ENCODE data around the gene ARHGAP20.
"Not testable (repeated sequence)": the region's sequence is repeated elsewhere in the genome, so short reads cannot be mapped to it uniquely, and the experiment has no call there.

Gene ARHGAP20

GRCh38 chr11:110691926-110692325, 20.3 kb downstream of the ARHGAP20 start:
- no peak overlapping the region for H3K27ac Mint-ChIP-seq
- peaks cover 3% of the 10 kb centered on the region for H3K27me3 Mint-ChIP-seq
- H3K36me3 Mint-ChIP-seq = no peaks in the 10 kb centered on the region
- no peaks in the 10 kb centered on the region for H3K4me1 Mint-ChIP-seq (ENCODE audit: low read depth)
- no peak overlapping the region for H3K4me3 Mint-ChIP-seq
- no peaks in the 10 kb centered on the region for H3K9me3 Mint-ChIP-seq (ENCODE audit: low read depth)

DNA sequence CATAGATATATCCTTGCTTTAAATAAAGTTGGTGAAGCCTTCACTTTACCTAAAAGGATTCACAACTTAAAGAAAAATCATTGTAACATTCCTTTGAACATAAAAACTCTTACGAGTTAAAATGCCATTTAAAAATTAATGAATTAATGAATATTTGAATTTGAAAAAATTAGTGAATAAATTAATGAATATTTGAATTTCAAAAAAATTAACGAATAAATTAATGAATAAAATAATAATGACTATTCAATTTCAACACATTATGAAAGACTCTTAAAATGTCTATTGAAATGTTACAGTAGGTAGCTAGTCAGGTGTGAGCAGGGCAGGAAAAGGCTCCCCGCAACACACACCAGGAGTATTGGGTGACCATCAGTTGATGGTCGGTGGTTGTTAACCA, 22.9 kb downstream of the ARHGAP20 start:
- H3K4me3 Mint-ChIP-seq = no peak overlapping the region
- no peaks in the 10 kb centered on the region for H3K36me3 Mint-ChIP-seq
- H3K27me3 Mint-ChIP-seq = peaks cover 3% of the 10 kb centered on the region
- H3K4me1 Mint-ChIP-seq (ENCODE audit: low read depth) = no peaks in the 10 kb centered on the region
- no peak overlapping the region for H3K27ac Mint-ChIP-seq
- no peaks in the 10 kb centered on the region for H3K9me3 Mint-ChIP-seq (ENCODE audit: low read depth)

DNA sequence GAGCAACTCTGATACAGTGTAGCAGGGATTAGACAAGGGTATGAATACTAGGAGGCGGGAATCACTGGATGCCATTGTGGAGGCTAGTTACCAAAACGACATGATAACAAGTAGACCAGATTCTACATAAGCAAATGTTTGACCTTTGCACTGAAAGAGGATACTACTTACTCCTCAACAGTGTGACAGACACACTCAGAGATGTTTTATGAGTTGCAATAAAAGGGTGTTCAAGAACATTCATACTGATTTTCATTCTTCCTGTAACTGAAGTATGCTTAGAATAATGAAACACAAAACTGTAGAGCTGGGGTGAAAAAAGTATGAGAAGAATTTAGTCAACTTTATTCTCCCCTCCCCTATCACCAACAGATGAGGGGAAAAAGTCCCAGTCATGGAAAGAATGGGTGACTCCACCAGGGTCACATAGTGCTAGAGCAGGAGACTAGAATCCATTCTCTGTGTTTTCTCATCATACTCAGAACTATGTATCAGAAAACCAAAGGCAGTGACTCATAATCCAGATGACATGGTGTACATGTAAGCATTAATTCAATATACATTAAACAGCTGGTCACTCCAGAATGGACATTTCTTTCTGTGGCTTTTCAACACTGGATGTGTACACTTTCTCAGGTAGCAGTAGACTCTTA, 32.8 kb downstream of the ARHGAP20 start:
- Mint-ChIP-seq H3K27me3 (peaks cover 5% of the 10 kb centered on the region), H3K4me1 (ENCODE audit: low read depth) (no peaks in the 10 kb centered on the region), H3K36me3 (no peaks in the 10 kb centered on the region), H3K4me3 (no peak overlapping the region), H3K27ac (no peak overlapping the region), H3K9me3 (ENCODE audit: low read depth) (no peaks in the 10 kb centered on the region)

DNA sequence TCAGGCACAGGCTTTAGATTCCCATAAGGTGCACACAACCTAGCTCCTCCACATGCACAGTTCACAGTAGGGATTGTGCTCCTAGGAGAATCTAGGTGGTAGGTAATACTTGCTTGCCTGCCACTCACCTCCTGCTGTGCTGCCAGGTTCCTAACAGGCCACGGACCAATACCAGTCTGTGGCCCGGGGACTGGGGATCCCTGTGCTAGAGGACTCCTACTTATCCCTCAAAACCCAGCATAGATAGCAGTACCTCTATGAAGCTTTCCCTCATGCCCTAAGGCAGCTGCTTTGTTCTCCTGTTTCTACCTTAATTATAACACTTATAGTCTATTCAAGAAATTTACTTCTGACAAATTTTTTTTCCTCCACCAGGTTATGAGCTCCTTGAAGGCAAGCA, 36.7 kb downstream of the ARHGAP20 start:
- Mint-ChIP-seq H3K4me1 (ENCODE audit: low read depth) (no peaks in the 10 kb centered on the region), H3K4me3 (no peak overlapping the region), H3K27me3 (peaks cover 2% of the 10 kb centered on the region), H3K27ac (no peak overlapping the region), H3K36me3 (no peaks in the 10 kb centered on the region), H3K9me3 (ENCODE audit: low read depth) (no peaks in the 10 kb centered on the region)

GRCh38 chr11:110665689-110666465, 46.4 kb downstream of the ARHGAP20 start:
- H3K27ac Mint-ChIP-seq = no peak overlapping the region
- peaks cover 1% of the 10 kb centered on the region for H3K27me3 Mint-ChIP-seq
- no peak overlapping the region for H3K4me3 Mint-ChIP-seq
- no peaks in the 10 kb centered on the region for H3K36me3 Mint-ChIP-seq
- H3K4me1 Mint-ChIP-seq (ENCODE audit: low read depth) = no peaks in the 10 kb centered on the region
- H3K9me3 Mint-ChIP-seq (ENCODE audit: low read depth) = no peaks in the 10 kb centered on the region

- Mint-ChIP-seq H3K9me3 (ENCODE audit: low read depth) (peaks cover 9% of the 10 kb centered on the region), H3K27me3 (peaks cover 17% of the 10 kb centered on the region), H3K4me1 (ENCODE audit: low read depth) (no peaks in the 10 kb centered on the region), H3K4me3 (no peak overlapping the region), H3K27ac (no peak overlapping the region), H3K36me3 (no peaks in the 10 kb centered on the region)
These were observed 56.3 kb downstream of the ARHGAP20 start for GRCh38 chr11:110655967-110656366.

- Mint-ChIP-seq H3K27me3 (peaks cover 17% of the 10 kb centered on the region), H3K4me1 (ENCODE audit: low read depth) (no peaks in the 10 kb centered on the region), H3K9me3 (ENCODE audit: low read depth) (peaks cover 11% of the 10 kb centered on the region), H3K27ac (no peak overlapping the region), H3K36me3 (no peaks in the 10 kb centered on the region), H3K4me3 (no peak overlapping the region)
These were observed 57.8 kb downstream of the ARHGAP20 start for GRCh38 chr11:110654456-110654855.

GRCh38 chr11:110645253-110645652, 67.0 kb downstream of the ARHGAP20 start:
- H3K27me3 Mint-ChIP-seq = peaks cover 3% of the 10 kb centered on the region
- H3K36me3 Mint-ChIP-seq = no peaks in the 10 kb centered on the region
- H3K4me1 Mint-ChIP-seq (ENCODE audit: low read depth) = no peaks in the 10 kb centered on the region
- peaks cover 7% of the 10 kb centered on the region for H3K9me3 Mint-ChIP-seq (ENCODE audit: low read depth)
- H3K4me3 Mint-ChIP-seq = no peak overlapping the region
- H3K27ac Mint-ChIP-seq = no peak overlapping the region

GRCh38 chr11:110634370-110634769, 77.9 kb downstream of the ARHGAP20 start:
- no peaks in the 10 kb centered on the region for H3K4me1 Mint-ChIP-seq (ENCODE audit: low read depth)
- H3K27ac Mint-ChIP-seq = no peak overlapping the region
- H3K27me3 Mint-ChIP-seq = peaks cover 5% of the 10 kb centered on the region
- no peaks in the 10 kb centered on the region for H3K36me3 Mint-ChIP-seq
- H3K9me3 Mint-ChIP-seq (ENCODE audit: low read depth) = no peaks in the 10 kb centered on the region
- no peak overlapping the region for H3K4me3 Mint-ChIP-seq

GRCh38 chr11:110631551-110631950, 80.7 kb downstream of the ARHGAP20 start:
- H3K36me3 Mint-ChIP-seq = no peaks in the 10 kb centered on the region
- H3K9me3 Mint-ChIP-seq (ENCODE audit: low read depth) = no peaks in the 10 kb centered on the region
- no peak overlapping the region for H3K27ac Mint-ChIP-seq
- H3K4me1 Mint-ChIP-seq (ENCODE audit: low read depth) = no peaks in the 10 kb centered on the region
- no peak overlapping the region for H3K4me3 Mint-ChIP-seq
- peaks cover 2% of the 10 kb centered on the region for H3K27me3 Mint-ChIP-seq

GRCh38 chr11:110629594-110629993, 82.6 kb downstream of the ARHGAP20 start:
- no peak overlapping the region for H3K27ac Mint-ChIP-seq
- H3K4me1 Mint-ChIP-seq (ENCODE audit: low read depth) = no peaks in the 10 kb centered on the region
- peaks cover 2% of the 10 kb centered on the region for H3K27me3 Mint-ChIP-seq
- no peak overlapping the region for H3K4me3 Mint-ChIP-seq
- H3K9me3 Mint-ChIP-seq (ENCODE audit: low read depth) = no peaks in the 10 kb centered on the region
- H3K36me3 Mint-ChIP-seq = no peaks in the 10 kb centered on the region

- no peaks in the 10 kb centered on the region for H3K9me3 Mint-ChIP-seq (ENCODE audit: low read depth)
- no peak overlapping the region for H3K4me3 Mint-ChIP-seq
- H3K27me3 Mint-ChIP-seq = no peaks in the 10 kb centered on the region
- no peak overlapping the region for H3K27ac Mint-ChIP-seq
- H3K36me3 Mint-ChIP-seq = no peaks in the 10 kb centered on the region
- no peaks in the 10 kb centered on the region for H3K4me1 Mint-ChIP-seq (ENCODE audit: low read depth)
These were observed 90.4 kb downstream of the ARHGAP20 start for GRCh38 chr11:110621826-110622225.

GRCh38 chr11:110619366-110619765, 92.9 kb downstream of the ARHGAP20 start:
- not testable (repeated sequence) for H3K4me3 Mint-ChIP-seq; H3K36me3 Mint-ChIP-seq; H3K4me1 Mint-ChIP-seq (ENCODE audit: low read depth); H3K27ac Mint-ChIP-seq; H3K27me3 Mint-ChIP-seq; H3K9me3 Mint-ChIP-seq (ENCODE audit: low read depth)

DNA sequence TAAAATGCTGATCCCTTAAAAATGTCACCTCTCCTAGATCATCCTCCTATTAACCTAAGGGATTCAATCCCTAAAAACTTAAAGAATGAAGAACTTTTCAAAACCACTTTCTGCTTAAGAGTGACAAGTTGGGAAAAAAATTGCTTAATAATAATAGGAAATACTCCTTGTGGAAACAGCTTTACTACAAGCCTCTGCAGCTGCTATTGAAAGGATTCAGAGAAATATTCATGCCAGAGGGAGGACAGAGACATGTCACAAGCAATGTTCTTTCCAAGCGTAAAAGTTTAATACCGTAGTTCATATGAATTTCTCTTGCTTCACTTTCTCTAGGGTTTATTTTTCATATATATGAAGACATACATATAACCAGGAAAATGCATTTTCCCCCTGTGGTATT, 98.2 kb downstream of the ARHGAP20 start:
- Mint-ChIP-seq H3K4me3 (no peak overlapping the region), H3K36me3 (no peaks in the 10 kb centered on the region), H3K27me3 (no peaks in the 10 kb centered on the region), H3K4me1 (ENCODE audit: low read depth) (no peaks in the 10 kb centered on the region), H3K27ac (no peak overlapping the region), H3K9me3 (ENCODE audit: low read depth) (no peaks in the 10 kb centered on the region)

GRCh38 chr11:110613197-110613918, 98.9 kb downstream of the ARHGAP20 start:
- no peaks in the 10 kb centered on the region for H3K27me3 Mint-ChIP-seq
- no peaks in the 10 kb centered on the region for H3K36me3 Mint-ChIP-seq
- H3K4me1 Mint-ChIP-seq (ENCODE audit: low read depth) = no peaks in the 10 kb centered on the region
- H3K27ac Mint-ChIP-seq = no peak overlapping the region
- no peaks in the 10 kb centered on the region for H3K9me3 Mint-ChIP-seq (ENCODE audit: low read depth)
- no peak overlapping the region for H3K4me3 Mint-ChIP-seq
